ENCODE results near the gene BCL2L15.
A peak's percentile ranks its signal among the peaks of the same experiment; 100 is the strongest.

BCL2L15 gene

GRCh38 chr1:113887402-113888175, at the start of gene BCL2L15:
TSS of gene BCL2L15 (minus strand) at chr1:113887581. CDS start at chr1:113887375, 206 bp downstream.
- DNase-seq, result no peak

GRCh38 chr1:113937146-113937545, 49.8 kb upstream of the BCL2L15 start:
- DNase-seq, result no peak

- no peak for DNase-seq
Measured at GRCh38 chr1:113935970-113936369, 48.6 kb upstream of the BCL2L15 start.

- DNase-seq, result no peak
Measured at GRCh38 chr1:113935176-113935575, 47.8 kb upstream of the BCL2L15 start.

GRCh38 chr1:113934511-113935055, 47.2 kb upstream of the BCL2L15 start:
- no peak for DNase-seq

- no peak for DNase-seq
Measured at GRCh38 chr1:113934006-113934405, 46.6 kb upstream of the BCL2L15 start.

- no peak for DNase-seq
Measured at GRCh38 chr1:113931451-113931851, 44.1 kb upstream of the BCL2L15 start.

GRCh38 chr1:113930499-113931161, 43.2 kb upstream of the BCL2L15 start:
- peak; percentile 41 for DNase-seq

- peak; percentile 52 for DNase-seq
Measured at GRCh38 chr1:113929750-113930498, 42.5 kb upstream of the BCL2L15 start.

- peak; percentile 89 for DNase-seq
Measured at GRCh38 chr1:113928941-113929749, 41.8 kb upstream of the BCL2L15 start, which contains the start of gene HIPK1. TSS of gene HIPK1 (plus strand) at chr1:113929324.

GRCh38 chr1:113928187-113928930, 41.0 kb upstream of the BCL2L15 start:
- no peak for DNase-seq

GRCh38 chr1:113924473-113924872, 37.1 kb upstream of the BCL2L15 start:
- DNase-seq, result no peak

- DNase-seq, result no peak
Measured at GRCh38 chr1:113922957-113923356, 35.6 kb upstream of the BCL2L15 start.

GRCh38 chr1:113918243-113918642, 30.9 kb upstream of the BCL2L15 start:
- DNase-seq, result no peak

GRCh38 chr1:113917400-113918082, 30.2 kb upstream of the BCL2L15 start:
- no peak for DNase-seq

- no peak for DNase-seq
Measured at GRCh38 chr1:113916974-113917373, 29.6 kb upstream of the BCL2L15 start.

GRCh38 chr1:113913887-113914664, 26.7 kb upstream of the BCL2L15 start:
- DNase-seq, result no peak

GRCh38 chr1:113913312-113913668, 25.9 kb upstream of the BCL2L15 start:
- DNase-seq, result no peak

- DNase-seq, result no peak
Measured at GRCh38 chr1:113912594-113913311, 25.4 kb upstream of the BCL2L15 start.

GRCh38 chr1:113905435-113905861, 18.1 kb upstream of the BCL2L15 start:
- DNase-seq, result no peak
